SW480 (cell line): ENCODE data around the gene MYO6.

ENCODE experiments used
- DNase-seq: peaks from one replicate; pipeline ENCODE4 v3.0.0-alpha.2; 2016; ENCODE audit warnings: low spot score

Gene MYO6

DNA sequence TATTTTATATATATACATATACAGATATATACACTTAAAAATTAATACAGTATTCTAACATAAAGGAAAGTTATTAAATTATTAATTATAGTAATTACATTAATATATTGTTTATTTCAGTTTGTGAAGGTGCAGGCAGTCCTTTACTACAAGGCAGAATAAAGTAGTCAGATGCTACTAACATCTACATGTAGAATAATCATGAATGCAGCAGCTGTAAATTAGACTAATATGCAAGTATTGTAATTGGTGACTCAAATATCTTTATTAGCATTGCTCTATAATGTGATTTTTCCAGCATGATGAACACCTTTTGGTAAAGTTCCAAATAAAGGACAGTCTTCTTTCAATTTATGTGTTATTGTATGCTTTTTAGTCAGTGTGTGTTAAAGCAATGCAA, 17.3 kb downstream of the MYO6 start:
- no peak for DNase-seq

DNA sequence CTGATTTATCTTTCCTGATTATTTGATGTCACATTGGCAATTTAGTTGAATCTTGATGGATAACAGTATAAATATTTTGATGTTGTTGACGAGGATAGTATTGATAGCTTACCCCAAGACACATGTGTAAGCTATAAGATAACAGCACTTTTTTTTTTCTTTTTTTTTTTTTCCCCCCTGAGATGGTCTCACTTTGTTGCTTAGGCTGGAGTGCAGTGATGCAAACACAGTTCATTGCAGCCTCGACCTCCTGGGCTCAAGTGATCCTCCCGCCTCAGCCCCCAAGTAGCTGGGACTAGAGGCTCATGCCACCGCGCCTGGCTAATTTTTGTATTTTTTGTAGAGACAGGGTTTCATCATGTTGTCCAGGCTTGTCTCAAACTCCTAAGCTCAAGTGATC, 21.8 kb downstream of the MYO6 start:
- DNase-seq = no peak

GRCh38 chr6:75775219-75775618, 26.2 kb downstream of the MYO6 start:
- no peak for DNase-seq

GRCh38 chr6:75776461-75776860, 27.4 kb downstream of the MYO6 start:
- no peak for DNase-seq

GRCh38 chr6:75778757-75779156, 29.7 kb downstream of the MYO6 start:
- no peak for DNase-seq

DNA sequence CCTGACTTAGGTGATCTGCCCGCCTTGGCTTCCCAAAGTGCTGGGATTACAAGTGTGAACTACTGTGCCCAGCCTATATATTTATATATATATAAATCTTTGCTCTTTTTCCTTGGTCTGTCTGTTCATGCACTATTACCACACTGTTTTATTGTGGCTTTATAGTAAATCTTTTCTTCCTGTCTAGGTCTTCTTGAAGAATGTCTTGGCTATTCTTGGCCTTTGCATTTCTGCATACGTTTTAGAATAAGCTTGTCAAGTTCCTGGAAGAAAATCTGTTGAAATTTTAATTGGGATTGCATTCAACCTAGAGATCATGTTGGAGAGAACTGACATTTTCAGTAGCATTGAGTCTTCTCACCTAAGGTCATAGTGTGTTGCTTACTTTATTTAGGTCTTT, 37.1 kb downstream of the MYO6 start:
- DNase-seq = no peak

GRCh38 chr6:75788894-75789293, 39.9 kb downstream of the MYO6 start:
- no peak for DNase-seq

- DNase-seq = peak; percentile 30
Measured at GRCh38 chr6:75791881-75792280, 42.8 kb downstream of the MYO6 start.

- no peak for DNase-seq
Measured at GRCh38 chr6:75794351-75794846, 45.4 kb downstream of the MYO6 start.

DNA sequence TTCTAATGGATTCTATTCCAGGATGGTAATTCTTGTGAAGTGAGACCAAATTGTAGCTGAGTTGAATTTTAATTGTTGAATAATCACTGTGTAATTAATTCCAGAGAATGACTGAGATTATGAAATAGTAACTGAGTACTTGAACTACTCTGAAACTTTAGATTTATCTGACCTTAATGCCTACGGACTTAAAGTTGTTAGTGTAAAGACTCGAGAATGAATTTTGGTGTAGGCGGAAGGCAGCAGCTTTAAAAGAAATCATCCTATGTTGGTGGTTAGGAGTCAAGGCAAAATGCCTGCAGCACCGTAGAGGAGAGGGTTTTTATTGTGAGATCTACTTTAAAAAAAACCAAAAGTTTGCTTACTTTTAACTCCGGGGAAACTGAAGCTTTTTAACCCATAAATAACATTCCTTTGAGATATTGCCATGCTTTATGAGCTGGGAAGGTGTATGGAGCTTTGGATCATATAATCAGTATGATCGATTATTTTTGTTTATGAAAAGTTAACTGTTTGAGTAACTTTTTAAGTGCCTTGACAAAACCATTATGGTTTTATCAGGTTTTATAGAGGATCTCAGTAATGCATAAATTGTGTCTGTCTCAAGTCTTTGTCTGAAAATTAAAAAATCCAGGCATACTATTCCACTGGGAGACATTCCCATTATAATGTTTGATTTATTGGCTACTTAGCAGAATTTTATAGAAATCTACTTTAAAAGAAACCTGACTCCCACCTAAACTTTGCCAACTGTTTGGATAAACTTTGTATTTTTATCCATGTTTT, 46.1 kb downstream of the MYO6 start:
- no peak for DNase-seq

- no peak for DNase-seq
Measured at GRCh38 chr6:75796723-75797122, 47.7 kb downstream of the MYO6 start.

GRCh38 chr6:75800133-75800532, 51.1 kb downstream of the MYO6 start:
- no peak for DNase-seq

DNA sequence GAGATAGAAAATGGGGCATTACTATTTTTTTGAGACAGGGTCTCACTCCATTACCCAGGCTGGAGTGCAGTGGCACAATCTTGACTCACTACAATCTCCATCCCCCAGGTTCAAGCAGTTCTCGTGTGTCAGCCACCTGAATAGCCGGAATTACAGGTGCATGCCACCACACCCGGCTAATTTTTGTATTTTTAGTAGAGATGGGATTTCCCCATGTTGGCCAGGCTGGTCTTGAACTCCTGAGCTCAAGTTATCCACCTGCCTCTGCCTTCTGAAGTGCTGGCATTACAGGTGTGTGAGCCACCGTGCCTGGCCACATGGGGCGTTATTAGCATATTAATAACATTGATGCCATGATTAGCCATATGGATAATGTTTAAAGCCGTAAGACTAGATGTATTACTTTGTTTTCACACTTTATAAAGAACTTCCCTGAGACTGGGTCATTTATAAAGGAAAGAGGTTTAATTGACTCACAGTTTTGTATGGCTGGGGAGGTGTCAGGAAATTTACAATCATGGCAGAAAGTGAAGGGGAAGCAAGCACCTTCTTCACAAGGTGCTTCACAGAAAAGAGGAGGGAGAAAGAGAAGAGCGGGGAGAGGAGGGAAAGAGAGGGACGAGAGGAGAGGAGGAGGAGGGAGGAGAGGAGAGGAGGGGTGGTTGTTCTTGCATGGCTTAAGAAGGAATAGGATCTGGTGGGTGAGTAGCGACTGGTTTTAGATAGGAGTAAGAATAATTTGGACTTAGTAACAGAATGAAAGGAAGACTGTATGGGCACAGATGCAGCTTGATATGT, 51.9 kb downstream of the MYO6 start:
- DNase-seq = no peak

GRCh38 chr6:75802366-75802765, 53.3 kb downstream of the MYO6 start:
- DNase-seq = no peak

DNA sequence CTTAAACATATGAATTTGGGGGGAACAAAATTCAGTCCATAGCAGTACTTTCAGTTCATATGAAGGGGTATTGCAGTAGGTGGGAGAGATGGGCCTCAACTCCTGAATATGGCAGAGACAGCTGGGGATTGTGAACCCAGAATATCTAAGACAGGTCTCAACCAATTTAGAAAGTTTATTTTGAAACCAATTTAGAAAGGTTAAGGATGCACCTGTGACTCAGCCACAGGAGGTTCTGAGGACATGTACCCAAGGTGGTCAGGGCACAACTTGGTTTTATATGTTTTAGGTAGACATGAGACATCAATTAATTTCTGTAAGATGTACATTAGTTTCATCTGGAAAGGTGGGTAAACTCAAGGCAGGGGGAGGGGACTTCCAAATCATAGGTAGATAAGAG, 59.5 kb downstream of the MYO6 start:
- no peak for DNase-seq

DNA sequence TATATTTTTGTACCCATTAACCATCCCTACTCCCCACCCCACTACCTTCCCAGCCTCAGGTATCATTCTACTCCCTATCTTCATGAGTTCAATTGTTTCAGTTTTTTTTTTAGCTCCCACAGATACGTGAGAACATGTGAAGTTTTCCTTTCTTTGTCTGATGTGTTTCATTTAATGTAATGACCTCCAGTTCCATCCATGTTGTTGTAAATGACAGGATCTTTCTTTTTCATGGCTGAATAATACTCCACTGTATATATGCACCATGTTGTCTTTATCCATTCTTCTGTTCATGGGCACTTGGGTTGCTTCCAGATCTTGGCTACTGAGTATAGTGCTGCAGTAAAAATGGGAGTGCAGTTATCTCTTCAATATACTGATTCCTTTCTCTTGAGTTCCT, 63.5 kb downstream of the MYO6 start:
- no peak for DNase-seq

- DNase-seq = no peak
Measured at GRCh38 chr6:75813476-75814250, 64.6 kb downstream of the MYO6 start.

DNA sequence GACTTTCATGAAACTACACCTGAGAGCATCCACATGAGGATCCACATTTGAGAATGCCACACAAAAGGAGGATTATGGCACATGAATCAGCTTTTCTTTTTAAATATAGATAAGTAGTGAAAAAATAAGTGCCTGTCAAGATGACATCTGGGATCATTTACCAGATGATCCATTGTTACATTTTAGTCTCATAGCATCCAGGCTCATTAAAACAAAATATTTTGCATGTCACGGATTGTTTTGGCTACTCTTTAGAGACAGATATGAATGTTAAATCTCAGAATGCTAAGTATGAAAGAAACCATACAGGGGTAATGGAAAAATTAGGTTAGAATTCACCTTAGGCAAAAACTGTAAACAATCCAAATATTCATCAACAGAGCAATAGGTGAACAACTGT, 66.7 kb downstream of the MYO6 start:
- DNase-seq = no peak

DNA sequence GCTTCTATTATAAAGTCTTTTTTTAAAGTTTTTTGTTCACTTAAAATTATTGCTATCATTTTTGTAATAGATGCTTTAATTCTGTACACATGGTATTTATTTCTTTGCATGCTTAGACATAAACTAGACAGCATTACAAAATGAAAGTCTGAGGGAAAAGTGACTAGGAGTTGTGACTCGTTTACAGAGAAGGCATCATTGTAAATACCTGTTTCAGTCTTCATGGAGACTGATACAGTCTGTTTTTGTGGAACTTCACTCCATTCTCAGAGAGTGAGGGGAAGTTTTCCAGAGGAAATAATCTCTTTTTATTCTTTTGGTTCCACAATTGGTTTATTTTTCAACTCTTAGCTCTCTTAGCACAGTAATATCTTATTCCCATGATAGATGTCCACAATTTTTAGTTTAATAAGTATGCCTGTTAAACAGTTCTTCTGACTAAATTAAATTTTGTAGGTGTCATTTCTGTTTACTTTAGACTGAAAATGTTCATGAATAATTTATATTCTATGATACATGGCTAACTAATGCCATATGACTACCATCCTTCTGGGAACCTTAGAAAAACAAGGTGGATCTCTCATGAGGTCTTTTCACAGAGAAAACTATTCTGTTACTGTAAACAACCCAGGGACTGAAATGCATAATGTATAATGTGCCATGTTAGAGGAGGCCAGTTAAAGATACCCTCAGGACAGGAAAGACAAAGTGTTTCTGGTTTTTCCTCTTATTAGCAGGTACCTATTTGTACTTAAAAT, 69.2 kb downstream of the MYO6 start:
- DNase-seq = no peak

DNA sequence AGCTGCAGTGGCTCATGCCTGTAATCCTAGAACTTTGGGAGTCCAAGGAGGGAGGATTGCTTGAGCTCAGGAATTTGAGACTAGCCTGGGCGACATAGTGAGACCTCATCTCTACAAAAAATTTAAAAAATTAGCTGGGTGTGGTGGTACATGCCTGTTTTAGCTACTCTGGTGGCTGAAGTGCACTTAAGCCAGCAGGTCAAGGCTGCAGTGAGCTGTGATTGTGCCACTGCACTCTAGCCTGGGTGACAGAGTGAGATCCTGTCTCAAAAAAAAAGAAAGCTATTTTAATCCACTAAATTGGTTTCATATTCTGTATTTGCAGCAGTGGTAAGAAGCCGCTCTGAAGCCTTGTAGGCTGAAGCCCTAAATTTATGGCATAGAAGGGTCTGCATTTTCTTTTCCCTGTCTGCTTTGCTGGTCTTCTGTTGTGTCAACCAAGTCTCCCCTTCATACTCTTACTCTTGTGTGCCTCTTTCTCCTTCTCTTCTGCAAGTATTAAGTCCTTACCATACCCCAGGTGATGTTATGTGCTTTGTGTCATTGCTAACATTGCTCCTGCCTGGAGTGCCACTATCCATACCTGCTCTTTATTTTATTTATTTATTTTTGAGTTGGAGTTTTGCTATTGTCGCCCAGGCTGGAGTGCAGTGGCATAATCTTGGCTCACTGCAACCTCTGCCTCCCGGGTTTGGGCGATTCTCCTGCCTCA, 70.9 kb downstream of the MYO6 start:
- no peak for DNase-seq

GRCh38 chr6:75824160-75824559, 75.1 kb downstream of the MYO6 start:
- no peak for DNase-seq
